HEK293 (cell line): Measurements from ENCODE around the gene ACSS2.

Experiments
- HIC1 ChIP-seq: fragments of 450-650 bp; formaldehyde crosslinking; IDR thresholded peaks from 2 replicates; pipeline ENCODE4 v1.5.1; 2016; ENCODE audit warnings: missing biosample characterization, missing genetic modification characterization
- KLF1 ChIP-seq: fragments of 450-650 bp; formaldehyde crosslinking; IDR thresholded peaks from 2 replicates; pipeline ENCODE4 v1.5.1; 2016; ENCODE audit warnings: missing biosample characterization, missing genetic modification characterization
- PRDM1 ChIP-seq: fragments of 450-650 bp; formaldehyde crosslinking; IDR thresholded peaks from 2 replicates; pipeline ENCODE4; 2016; ENCODE audit warnings: missing biosample characterization, missing genetic modification characterization
- SP2 ChIP-seq: fragments of 450-650 bp; formaldehyde crosslinking; IDR thresholded peaks from 2 replicates; pipeline ENCODE4 v1.5.1; 2016; ENCODE audit warnings: missing biosample characterization, missing genetic modification characterization
- SP3 ChIP-seq: fragments of 450-650 bp; formaldehyde crosslinking; IDR thresholded peaks from 2 replicates; pipeline ENCODE4 v1.5.1; 2016; ENCODE audit warnings: missing biosample characterization, missing genetic modification characterization
- ZBTB17 ChIP-seq: fragments of 450-650 bp; formaldehyde crosslinking; IDR thresholded peaks from 2 replicates; pipeline ENCODE4 v1.5.1; 2016; ENCODE audit warnings: missing biosample characterization, missing genetic modification characterization
- ZNF112 ChIP-seq: fragments of 450-650 bp; formaldehyde crosslinking; IDR thresholded peaks from 2 replicates; pipeline ENCODE4 v1.5.0; 2017; ENCODE audit warnings: missing biosample characterization, missing genetic modification characterization
- ZNF121 ChIP-seq: fragments of 450-650 bp; formaldehyde crosslinking; IDR thresholded peaks from 2 replicates; pipeline ENCODE4 v1.5.1; 2016; ENCODE audit warnings: missing biosample characterization, missing genetic modification characterization
- ZNF133 ChIP-seq: fragments of 450-650 bp; formaldehyde crosslinking; IDR thresholded peaks from 2 replicates; pipeline ENCODE4 v1.5.1; 2016; ENCODE audit warnings: missing biosample characterization, missing genetic modification characterization
- ZNF138 ChIP-seq: fragments of 450-650 bp; formaldehyde crosslinking; IDR thresholded peaks from 2 replicates; pipeline ENCODE4 v1.5.1; 2016; ENCODE audit warnings: missing biosample characterization, missing genetic modification characterization, borderline replicate concordance
- ZNF155 ChIP-seq: fragments of 450-650 bp; formaldehyde crosslinking; IDR thresholded peaks from 2 replicates; pipeline ENCODE4 v1.5.1; 2016; ENCODE audit warnings: missing biosample characterization, missing genetic modification characterization
- ZNF157 ChIP-seq: fragments of 450-650 bp; formaldehyde crosslinking; IDR thresholded peaks from 2 replicates; pipeline ENCODE4 v1.5.1; 2016; ENCODE audit warnings: missing biosample characterization, missing genetic modification characterization
- ZNF174 ChIP-seq: fragments of 450-650 bp; formaldehyde crosslinking; IDR thresholded peaks from 2 replicates; pipeline ENCODE4 v1.5.0; 2017; ENCODE audit warnings: missing biosample characterization, mild to moderate bottlenecking, missing genetic modification characterization
- ZNF175 ChIP-seq: fragments of 450-650 bp; formaldehyde crosslinking; IDR thresholded peaks from 2 replicates; pipeline ENCODE4 v1.5.1; 2016; ENCODE audit warnings: missing biosample characterization, missing genetic modification characterization
- ZNF2 ChIP-seq: fragments of 450-650 bp; formaldehyde crosslinking; IDR thresholded peaks from 2 replicates; pipeline ENCODE4 v1.5.1; 2016; ENCODE audit warnings: missing biosample characterization, missing genetic modification characterization
- ZNF211 ChIP-seq: fragments of 450-650 bp; formaldehyde crosslinking; IDR thresholded peaks from 2 replicates; pipeline ENCODE4 v1.5.1; 2016; ENCODE audit warnings: low read depth, missing biosample characterization, missing genetic modification characterization
- ZNF223 ChIP-seq: fragments of 450-650 bp; formaldehyde crosslinking; IDR thresholded peaks from 2 replicates; pipeline ENCODE4 v1.5.1; 2016; ENCODE audit warnings: missing biosample characterization, missing genetic modification characterization
- ZNF292 ChIP-seq: fragments of 450-650 bp; formaldehyde crosslinking; IDR thresholded peaks from 2 replicates; pipeline ENCODE4 v1.5.1; 2016; ENCODE audit warnings: low read depth, missing biosample characterization, missing genetic modification characterization, borderline replicate concordance
- ZNF335 ChIP-seq: fragments of 450-650 bp; formaldehyde crosslinking; conservative IDR thresholded peaks from 2 replicates; pipeline ENCODE4 v1.5.1; 2016; ENCODE audit warnings: missing biosample characterization, missing genetic modification characterization
- ZNF341 ChIP-seq: fragments of 450-650 bp; formaldehyde crosslinking; IDR thresholded peaks from 2 replicates; pipeline ENCODE4; 2016; ENCODE audit warnings: low read depth, missing biosample characterization, missing genetic modification characterization
- ZNF350 ChIP-seq: fragments of 450-650 bp; formaldehyde crosslinking; IDR thresholded peaks from 2 replicates; pipeline ENCODE4 v1.5.0; 2017; ENCODE audit warnings: missing biosample characterization, mild to moderate bottlenecking, missing genetic modification characterization
- ZNF37A ChIP-seq: fragments of 450-650 bp; IDR thresholded peaks from 2 replicates; pipeline ENCODE4 v1.5.1; 2018; ENCODE audit warnings: missing biosample characterization, missing genetic modification characterization
- ZNF426 ChIP-seq: fragments of 450-650 bp; formaldehyde crosslinking; IDR thresholded peaks from 2 replicates; pipeline ENCODE4 v1.5.1; 2017; ENCODE audit warnings: missing biosample characterization, missing genetic modification characterization, mild to moderate bottlenecking, inconsistent platforms, moderate library complexity
- ZNF449 ChIP-seq: fragments of 450-650 bp; formaldehyde crosslinking; IDR thresholded peaks from 2 replicates; pipeline ENCODE4 v1.5.1; 2017; ENCODE audit warnings: missing biosample characterization, mild to moderate bottlenecking, missing genetic modification characterization, moderate library complexity
- ZNF473 ChIP-seq: fragments of 450-650 bp; formaldehyde crosslinking; IDR thresholded peaks from 2 replicates; pipeline ENCODE4 v1.5.1; 2017; ENCODE audit warnings: missing biosample characterization, missing genetic modification characterization
- ZNF48 ChIP-seq: fragments of 450-650 bp; formaldehyde crosslinking; IDR thresholded peaks from 2 replicates; pipeline ENCODE4 v1.5.1; 2016; ENCODE audit warnings: missing biosample characterization, missing genetic modification characterization
- ZNF555 ChIP-seq: fragments of 450-650 bp; formaldehyde crosslinking; conservative IDR thresholded peaks from 2 replicates; pipeline ENCODE4 v1.5.1; 2017; ENCODE audit warnings: missing biosample characterization, mild to moderate bottlenecking, missing genetic modification characterization, inconsistent platforms
- ZNF561 ChIP-seq: fragments of 450-650 bp; IDR thresholded peaks from 2 replicates; pipeline ENCODE4 v1.5.1; 2018; ENCODE audit warnings: missing biosample characterization, missing genetic modification characterization, borderline replicate concordance
- ZNF664 ChIP-seq: fragments of 450-650 bp; formaldehyde crosslinking; IDR thresholded peaks from 2 replicates; pipeline ENCODE4 v1.5.1; 2016; ENCODE audit warnings: missing biosample characterization, missing genetic modification characterization
- ZNF747 ChIP-seq: fragments of 450-650 bp; formaldehyde crosslinking; IDR thresholded peaks from 2 replicates; pipeline ENCODE4 v1.5.1; 2016; ENCODE audit warnings: missing biosample characterization, missing genetic modification characterization
- ZNF768 ChIP-seq: fragments of 450-650 bp; formaldehyde crosslinking; IDR thresholded peaks from 2 replicates; pipeline ENCODE4 v1.5.1; 2018; ENCODE audit warnings: missing biosample characterization, mild to moderate bottlenecking, missing genetic modification characterization
- ZNF777 ChIP-seq: fragments of 450-650 bp; formaldehyde crosslinking; IDR thresholded peaks from 2 replicates; pipeline ENCODE4 v1.5.1; 2017; ENCODE audit warnings: missing biosample characterization, missing genetic modification characterization, borderline replicate concordance
- ZNF830 ChIP-seq: fragments of 450-650 bp; IDR thresholded peaks from 2 replicates; pipeline ENCODE4 v1.5.0; 2018; ENCODE audit warnings: missing biosample characterization, missing genetic modification characterization, low read depth, mild to moderate bottlenecking, moderate library complexity
- TF ChIP-seq, protein P1 (sequence below): fragments of 450-650 bp; formaldehyde crosslinking; IDR thresholded peaks from 2 replicates; pipeline ENCODE4 v1.5.1; 2016; ENCODE audit warnings: missing biosample characterization, missing genetic modification characterization
- TF ChIP-seq, protein P2 (sequence below): fragments of 450-650 bp; formaldehyde crosslinking; IDR thresholded peaks from 2 replicates; pipeline ENCODE4 v1.5.1; 2017; ENCODE audit warnings: missing biosample characterization, missing genetic modification characterization

The ACSS2 gene

GRCh38 chr20:34872622-34873224, 3.7 kb upstream of the ACSS2 start, which contains the start of gene GGT7 (continued):
- peak; percentile 37; the same call in 1 of the 2 replicates for TF ChIP-seq ZNF449 (tag by site-specific recombination)
- TF ChIP-seq ZNF2 (tag by site-specific recombination): no peak
- peak; percentile 77 for TF ChIP-seq HIC1 (tag by site-specific recombination)
- TF ChIP-seq ZNF473 (tag by site-specific recombination): no peak
- no peak for TF ChIP-seq ZNF747 (tag by site-specific recombination)
- TF ChIP-seq KLF1 (tag by site-specific recombination): peak; percentile 87
- no peak for TF ChIP-seq ZNF211 (tag by site-specific recombination)
- no peak for TF ChIP-seq ZNF112 (tag by site-specific recombination)
- TF ChIP-seq ZBTB17 (tag by site-specific recombination): peak; percentile 64
- TF ChIP-seq PRDM1 (tag by site-specific recombination): no peak
- no peak for TF ChIP-seq ZNF664
- TF ChIP-seq ZNF138 (tag by site-specific recombination): no peak
- TF ChIP-seq ZNF121 (tag by site-specific recombination): no peak
- no peak for TF ChIP-seq ZNF48 (tag by site-specific recombination)
- no peak for TF ChIP-seq ZNF555 (tag by site-specific recombination)
- TF ChIP-seq ZNF768 (tag by site-specific recombination): no peak
- no peak for TF ChIP-seq ZNF223 (tag by site-specific recombination)
- peak; percentile 51 for TF ChIP-seq ZNF341 (tag by site-specific recombination)
- no peak for TF ChIP-seq ZNF292
- TF ChIP-seq ZNF830 (tag by site-specific recombination): no peak
- no peak for TF ChIP-seq ZNF426 (tag by site-specific recombination)
- TF ChIP-seq ZNF174 (tag by site-specific recombination): no peak
- peak; percentile 86 for TF ChIP-seq ZNF335
- TF ChIP-seq ZNF37A (tag by site-specific recombination): no peak
- TF ChIP-seq ZNF155: no peak
- TF ChIP-seq SP3 (tag by site-specific recombination): peak; percentile 93
- no peak for TF ChIP-seq ZNF157 (tag by site-specific recombination)
- peak; percentile 88 for TF ChIP-seq SP2 (tag by site-specific recombination)
- TF ChIP-seq, protein P1, sequence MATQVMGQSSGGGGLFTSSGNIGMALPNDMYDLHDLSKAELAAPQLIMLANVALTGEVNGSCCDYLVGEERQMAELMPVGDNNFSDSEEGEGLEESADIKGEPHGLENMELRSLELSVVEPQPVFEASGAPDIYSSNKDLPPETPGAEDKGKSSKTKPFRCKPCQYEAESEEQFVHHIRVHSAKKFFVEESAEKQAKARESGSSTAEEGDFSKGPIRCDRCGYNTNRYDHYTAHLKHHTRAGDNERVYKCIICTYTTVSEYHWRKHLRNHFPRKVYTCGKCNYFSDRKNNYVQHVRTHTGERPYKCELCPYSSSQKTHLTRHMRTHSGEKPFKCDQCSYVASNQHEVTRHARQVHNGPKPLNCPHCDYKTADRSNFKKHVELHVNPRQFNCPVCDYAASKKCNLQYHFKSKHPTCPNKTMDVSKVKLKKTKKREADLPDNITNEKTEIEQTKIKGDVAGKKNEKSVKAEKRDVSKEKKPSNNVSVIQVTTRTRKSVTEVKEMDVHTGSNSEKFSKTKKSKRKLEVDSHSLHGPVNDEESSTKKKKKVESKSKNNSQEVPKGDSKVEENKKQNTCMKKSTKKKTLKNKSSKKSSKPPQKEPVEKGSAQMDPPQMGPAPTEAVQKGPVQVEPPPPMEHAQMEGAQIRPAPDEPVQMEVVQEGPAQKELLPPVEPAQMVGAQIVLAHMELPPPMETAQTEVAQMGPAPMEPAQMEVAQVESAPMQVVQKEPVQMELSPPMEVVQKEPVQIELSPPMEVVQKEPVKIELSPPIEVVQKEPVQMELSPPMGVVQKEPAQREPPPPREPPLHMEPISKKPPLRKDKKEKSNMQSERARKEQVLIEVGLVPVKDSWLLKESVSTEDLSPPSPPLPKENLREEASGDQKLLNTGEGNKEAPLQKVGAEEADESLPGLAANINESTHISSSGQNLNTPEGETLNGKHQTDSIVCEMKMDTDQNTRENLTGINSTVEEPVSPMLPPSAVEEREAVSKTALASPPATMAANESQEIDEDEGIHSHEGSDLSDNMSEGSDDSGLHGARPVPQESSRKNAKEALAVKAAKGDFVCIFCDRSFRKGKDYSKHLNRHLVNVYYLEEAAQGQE (tag by site-specific recombination): peak; percentile 34; the same call in 1 of the 2 replicates
- TF ChIP-seq ZNF133: no peak
- TF ChIP-seq ZNF175: no peak
- no peak for TF ChIP-seq ZNF777 (tag by site-specific recombination)
- TF ChIP-seq ZNF350 (tag by site-specific recombination): no peak
- TF ChIP-seq, protein P2, sequence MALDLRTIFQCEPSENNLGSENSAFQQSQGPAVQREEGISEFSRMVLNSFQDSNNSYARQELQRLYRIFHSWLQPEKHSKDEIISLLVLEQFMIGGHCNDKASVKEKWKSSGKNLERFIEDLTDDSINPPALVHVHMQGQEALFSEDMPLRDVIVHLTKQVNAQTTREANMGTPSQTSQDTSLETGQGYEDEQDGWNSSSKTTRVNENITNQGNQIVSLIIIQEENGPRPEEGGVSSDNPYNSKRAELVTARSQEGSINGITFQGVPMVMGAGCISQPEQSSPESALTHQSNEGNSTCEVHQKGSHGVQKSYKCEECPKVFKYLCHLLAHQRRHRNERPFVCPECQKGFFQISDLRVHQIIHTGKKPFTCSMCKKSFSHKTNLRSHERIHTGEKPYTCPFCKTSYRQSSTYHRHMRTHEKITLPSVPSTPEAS (tag by site-specific recombination): no peak
- no peak for TF ChIP-seq ZNF561 (tag by site-specific recombination)
